Measurements from ENCODE around the gene SYNGR2. TPM values are rescaled to one million over a fixed set of nuclear protein-coding genes. Genes with fewer than 3 reads are reported as not detected.

The SYNGR2 gene
- total and polyA plus RNA-seq, 9 of the 15 experiments (the other 6 are each of a cell fraction or from before 2014, with no cell fraction given): 1.4 to 173 (median 87.8) TPM

DNA sequence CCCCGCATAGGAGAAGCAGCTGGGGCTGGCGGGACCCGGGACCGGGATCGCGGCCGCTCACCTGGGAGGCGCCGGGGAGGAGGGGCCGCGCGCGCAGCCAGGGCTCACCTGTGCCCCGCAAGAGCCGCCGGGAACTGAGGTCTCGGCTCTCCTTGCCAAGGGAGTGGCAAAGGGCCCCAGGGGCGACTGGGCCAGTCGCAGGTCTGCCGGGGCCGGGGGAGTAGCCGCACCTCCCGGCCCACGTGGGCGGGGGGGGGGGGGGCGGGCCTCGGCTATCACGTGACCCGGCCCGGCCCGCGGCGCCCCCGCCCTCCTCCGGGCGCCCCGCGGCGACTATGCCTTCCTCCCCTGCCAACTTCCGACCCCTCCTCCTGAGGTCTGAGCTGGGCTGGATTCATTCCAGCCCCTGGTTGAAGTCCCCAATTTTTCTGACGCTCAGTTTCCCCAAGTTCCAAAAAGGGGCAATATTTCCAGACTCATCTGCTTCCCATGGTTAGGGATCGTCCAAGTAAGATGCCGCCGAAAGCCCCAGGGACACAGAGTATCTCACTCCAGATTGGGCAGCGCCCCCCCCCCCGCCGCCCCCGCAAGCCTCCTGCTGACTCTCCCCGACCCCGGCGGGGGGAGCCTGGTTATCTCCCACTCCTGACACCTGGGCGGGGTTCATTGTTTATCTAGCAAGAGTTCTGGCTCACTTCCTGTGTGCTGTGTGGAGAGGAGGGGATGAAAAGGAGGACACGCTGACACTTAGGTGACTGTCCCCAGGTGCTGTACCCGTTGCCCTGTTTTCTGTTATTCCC lies 39.6 kb upstream of the SYNGR2 start, which contains the start of gene TMC6 (continued):
- TF ChIP-seq, protein P1, sequence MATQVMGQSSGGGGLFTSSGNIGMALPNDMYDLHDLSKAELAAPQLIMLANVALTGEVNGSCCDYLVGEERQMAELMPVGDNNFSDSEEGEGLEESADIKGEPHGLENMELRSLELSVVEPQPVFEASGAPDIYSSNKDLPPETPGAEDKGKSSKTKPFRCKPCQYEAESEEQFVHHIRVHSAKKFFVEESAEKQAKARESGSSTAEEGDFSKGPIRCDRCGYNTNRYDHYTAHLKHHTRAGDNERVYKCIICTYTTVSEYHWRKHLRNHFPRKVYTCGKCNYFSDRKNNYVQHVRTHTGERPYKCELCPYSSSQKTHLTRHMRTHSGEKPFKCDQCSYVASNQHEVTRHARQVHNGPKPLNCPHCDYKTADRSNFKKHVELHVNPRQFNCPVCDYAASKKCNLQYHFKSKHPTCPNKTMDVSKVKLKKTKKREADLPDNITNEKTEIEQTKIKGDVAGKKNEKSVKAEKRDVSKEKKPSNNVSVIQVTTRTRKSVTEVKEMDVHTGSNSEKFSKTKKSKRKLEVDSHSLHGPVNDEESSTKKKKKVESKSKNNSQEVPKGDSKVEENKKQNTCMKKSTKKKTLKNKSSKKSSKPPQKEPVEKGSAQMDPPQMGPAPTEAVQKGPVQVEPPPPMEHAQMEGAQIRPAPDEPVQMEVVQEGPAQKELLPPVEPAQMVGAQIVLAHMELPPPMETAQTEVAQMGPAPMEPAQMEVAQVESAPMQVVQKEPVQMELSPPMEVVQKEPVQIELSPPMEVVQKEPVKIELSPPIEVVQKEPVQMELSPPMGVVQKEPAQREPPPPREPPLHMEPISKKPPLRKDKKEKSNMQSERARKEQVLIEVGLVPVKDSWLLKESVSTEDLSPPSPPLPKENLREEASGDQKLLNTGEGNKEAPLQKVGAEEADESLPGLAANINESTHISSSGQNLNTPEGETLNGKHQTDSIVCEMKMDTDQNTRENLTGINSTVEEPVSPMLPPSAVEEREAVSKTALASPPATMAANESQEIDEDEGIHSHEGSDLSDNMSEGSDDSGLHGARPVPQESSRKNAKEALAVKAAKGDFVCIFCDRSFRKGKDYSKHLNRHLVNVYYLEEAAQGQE (IDR thresholded peaks at IDR 0.05; ENCODE audit: borderline replicate concordance): peak; percentile 55
- TF ChIP-seq, protein P1 (CRISPR knock-in tag; IDR thresholded peaks at IDR 0.05; ENCODE audit: low read depth): peak; percentile 14; the same call in 1 of the 2 replicates
- TF ChIP-seq, protein P2, sequence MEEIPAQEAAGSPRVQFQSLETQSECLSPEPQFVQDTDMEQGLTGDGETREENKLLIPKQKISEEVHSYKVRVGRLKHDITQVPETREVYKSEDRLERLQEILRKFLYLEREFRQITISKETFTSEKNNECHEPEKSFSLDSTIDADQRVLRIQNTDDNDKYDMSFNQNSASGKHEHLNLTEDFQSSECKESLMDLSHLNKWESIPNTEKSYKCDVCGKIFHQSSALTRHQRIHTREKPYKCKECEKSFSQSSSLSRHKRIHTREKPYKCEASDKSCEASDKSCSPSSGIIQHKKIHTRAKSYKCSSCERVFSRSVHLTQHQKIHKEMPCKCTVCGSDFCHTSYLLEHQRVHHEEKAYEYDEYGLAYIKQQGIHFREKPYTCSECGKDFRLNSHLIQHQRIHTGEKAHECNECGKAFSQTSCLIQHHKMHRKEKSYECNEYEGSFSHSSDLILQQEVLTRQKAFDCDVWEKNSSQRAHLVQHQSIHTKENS (CRISPR knock-in tag; IDR thresholded peaks at IDR 0.05): no peak
- TF ChIP-seq, protein P3, sequence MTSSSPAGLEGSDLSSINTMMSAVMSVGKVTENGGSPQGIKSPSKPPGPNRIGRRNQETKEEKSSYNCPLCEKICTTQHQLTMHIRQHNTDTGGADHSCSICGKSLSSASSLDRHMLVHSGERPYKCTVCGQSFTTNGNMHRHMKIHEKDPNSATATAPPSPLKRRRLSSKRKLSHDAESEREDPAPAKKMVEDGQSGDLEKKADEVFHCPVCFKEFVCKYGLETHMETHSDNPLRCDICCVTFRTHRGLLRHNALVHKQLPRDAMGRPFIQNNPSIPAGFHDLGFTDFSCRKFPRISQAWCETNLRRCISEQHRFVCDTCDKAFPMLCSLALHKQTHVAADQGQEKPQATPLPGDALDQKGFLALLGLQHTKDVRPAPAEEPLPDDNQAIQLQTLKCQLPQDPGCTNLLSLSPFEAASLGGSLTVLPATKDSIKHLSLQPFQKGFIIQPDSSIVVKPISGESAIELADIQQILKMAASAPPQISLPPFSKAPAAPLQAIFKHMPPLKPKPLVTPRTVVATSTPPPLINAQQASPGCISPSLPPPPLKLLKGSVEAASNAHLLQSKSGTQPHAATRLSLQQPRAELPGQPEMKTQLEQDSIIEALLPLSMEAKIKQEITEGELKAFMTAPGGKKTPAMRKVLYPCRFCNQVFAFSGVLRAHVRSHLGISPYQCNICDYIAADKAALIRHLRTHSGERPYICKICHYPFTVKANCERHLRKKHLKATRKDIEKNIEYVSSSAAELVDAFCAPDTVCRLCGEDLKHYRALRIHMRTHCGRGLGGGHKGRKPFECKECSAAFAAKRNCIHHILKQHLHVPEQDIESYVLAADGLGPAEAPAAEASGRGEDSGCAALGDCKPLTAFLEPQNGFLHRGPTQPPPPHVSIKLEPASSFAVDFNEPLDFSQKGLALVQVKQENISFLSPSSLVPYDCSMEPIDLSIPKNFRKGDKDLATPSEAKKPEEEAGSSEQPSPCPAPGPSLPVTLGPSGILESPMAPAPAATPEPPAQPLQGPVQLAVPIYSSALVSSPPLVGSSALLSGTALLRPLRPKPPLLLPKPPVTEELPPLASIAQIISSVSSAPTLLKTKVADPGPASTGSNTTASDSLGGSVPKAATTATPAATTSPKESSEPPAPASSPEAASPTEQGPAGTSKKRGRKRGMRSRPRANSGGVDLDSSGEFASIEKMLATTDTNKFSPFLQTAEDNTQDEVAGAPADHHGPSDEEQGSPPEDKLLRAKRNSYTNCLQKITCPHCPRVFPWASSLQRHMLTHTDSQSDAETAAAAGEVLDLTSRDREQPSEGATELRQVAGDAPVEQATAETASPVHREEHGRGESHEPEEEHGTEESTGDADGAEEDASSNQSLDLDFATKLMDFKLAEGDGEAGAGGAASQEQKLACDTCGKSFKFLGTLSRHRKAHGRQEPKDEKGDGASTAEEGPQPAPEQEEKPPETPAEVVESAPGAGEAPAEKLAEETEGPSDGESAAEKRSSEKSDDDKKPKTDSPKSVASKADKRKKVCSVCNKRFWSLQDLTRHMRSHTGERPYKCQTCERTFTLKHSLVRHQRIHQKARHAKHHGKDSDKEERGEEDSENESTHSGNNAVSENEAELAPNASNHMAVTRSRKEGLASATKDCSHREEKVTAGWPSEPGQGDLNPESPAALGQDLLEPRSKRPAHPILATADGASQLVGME (CRISPR knock-in tag; IDR thresholded peaks at IDR 0.05): peak; percentile 36; the same call in 1 of the 2 replicates
- TF ChIP-seq CBX5 (IDR thresholded peaks at IDR 0.05; ENCODE audit: borderline replicate concordance, low read depth): no peak
- no peak for TF ChIP-seq CHD4 (IDR thresholded peaks at IDR 0.05; ENCODE audit: insufficient read depth, insufficient replicate concordance, low read depth, low read length, poor library complexity, severe bottlenecking)
- peak; percentile 86 for TF ChIP-seq FOSL1 (tag; conservative IDR thresholded peaks at IDR 0.05)
- TF ChIP-seq OTX1 (CRISPR knock-in tag; IDR thresholded peaks at IDR 0.05): 0 out of 2 replicates have a peak, but pooled peaks have one; percentile 2
- no peak for TF ChIP-seq DDX20 (tag; IDR thresholded peaks at IDR 0.05; ENCODE audit: low read depth)
- no peak for TF ChIP-seq MCM3 (IDR thresholded peaks at IDR 0.05)

Measured in K562 (cell line).